NCI-H2171 treated with DMSO at 0.1 percent for 48 hours (cell line): ENCODE results near the gene SHISA2.

Source experiments
- DNase-seq: peaks from one replicate; lab custom pipeline; 2025; lab: John Stamatoyannopoulos, UW

Gene SHISA2

DNA sequence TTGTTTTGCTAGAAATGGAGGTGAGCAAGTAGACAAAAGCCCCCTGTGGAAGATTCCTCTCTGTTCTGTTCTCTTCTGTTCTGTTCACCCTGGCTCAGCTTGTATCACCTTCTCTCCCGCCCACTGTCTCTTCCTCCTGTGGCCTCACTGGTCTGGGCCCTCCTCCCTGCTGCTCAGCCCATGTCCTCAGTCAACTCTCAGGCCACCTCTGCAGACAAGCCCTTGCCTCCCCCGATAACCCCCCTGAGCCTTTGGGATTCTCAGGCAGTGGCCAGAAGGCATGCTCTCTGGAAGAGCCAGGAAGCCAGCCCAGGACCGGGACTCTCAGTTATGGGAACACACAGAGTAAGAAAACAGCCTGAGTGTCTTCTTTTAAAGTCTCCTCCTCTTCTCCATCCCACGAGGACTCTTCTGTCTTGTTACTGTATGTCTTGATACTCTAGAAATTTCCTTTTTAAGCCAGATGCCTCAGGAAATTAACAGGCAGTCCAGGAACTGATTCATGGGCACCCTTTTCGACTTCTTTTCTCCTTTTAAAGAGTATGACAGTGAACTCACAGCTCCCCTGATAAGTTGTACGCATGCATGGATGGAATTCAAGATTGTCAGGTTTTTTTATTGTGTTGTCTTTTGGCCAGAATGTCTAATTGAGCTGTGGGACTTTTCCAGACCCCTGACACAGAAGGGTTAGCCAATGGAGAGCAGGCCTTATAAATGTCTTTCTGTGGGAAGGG, 33.7 kb downstream of the SHISA2 start:
- DNase-seq: no peak

DNA sequence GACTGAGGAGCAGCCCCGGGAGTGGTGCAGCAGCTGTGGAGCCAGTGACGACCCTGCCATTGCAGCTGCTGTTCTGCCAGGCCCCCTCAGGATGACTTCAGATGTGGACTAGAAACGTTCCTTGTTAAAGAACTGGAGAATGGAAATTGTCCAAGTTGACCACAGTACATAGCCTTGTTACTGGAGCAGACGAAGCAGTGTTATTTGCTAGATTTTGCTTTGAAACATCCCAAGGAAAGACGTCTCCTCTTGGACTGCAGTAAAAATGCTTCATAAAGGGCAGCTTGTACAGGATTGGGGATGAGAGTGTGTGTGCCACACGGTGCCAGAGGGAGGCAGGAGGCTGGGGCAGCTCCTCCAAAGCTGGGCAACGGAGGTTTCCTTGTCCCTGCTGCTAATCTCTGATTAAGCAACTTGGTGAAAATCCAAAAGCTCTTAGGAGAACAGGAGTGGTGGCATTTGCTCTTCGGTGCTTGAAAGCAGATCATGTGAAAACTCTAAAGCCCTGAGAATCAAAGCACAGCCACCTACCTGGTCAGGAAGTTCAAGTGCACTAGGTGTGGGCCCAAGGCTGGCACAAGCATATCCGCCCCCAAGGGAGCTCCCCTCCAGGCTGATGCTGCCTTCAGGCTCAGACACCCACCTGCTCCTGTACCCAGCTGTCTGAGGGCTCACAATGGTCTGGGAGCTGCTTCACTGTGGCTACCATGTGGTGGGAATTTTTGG, 34.5 kb downstream of the SHISA2 start:
- no peak for DNase-seq

DNA sequence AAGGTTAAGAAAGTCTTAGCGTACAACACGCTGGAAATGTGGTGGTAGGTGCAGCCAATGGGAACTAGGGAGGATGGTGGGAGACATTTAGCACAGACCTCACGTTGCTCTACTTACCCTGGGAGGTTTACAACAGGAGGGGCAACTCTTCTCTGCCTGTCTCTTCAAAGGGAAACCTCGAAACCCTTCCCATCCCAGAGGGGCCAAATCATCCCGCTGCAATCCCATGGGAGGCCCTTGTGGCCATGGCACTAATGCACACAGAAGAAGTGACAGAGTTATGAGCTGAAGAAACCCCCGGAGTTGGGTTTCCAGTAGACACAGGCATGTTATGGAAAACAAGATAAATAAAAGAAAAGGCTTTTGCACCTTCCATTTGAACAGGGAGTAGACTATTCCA, 35.6 kb downstream of the SHISA2 start:
- no peak for DNase-seq

DNA sequence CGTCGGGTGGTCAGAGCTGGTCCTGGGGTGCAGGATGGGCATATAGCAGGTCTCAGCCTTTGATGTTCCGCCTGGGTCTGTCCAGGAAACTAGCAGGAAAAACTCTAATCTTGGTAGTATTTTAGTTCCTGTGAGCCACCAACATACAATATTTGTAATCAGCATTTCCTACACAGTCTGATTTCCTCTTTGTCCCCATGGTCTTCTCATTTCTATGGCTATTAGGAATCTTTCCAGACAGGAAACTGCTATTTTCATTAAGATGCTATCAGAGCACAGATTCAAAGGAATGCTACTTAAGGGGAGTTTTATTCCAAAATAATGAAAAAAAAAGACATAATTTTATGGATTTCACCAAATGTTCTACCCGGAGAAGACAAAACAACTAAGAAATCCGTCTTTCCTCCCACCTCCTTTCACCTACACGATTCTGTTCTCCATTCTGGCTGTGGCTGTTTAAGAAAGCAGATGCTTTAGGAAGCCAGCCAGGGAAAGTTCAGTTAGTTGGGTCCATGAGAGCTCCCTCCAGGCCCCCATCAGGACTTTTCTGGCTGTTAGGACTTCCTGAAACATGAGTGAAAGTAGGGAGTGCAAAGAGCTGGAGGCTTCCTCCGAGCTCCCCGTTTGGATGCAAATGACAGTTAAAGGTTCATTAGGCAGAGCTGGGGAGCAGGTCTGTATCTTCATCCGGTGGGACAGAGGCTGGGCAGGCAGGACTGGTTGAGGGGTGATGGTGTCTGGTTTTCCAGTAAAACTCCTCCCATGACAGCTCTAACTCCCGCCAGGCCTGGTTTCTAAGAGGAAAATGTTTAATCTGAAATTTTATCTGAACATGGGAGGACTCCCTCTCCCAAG, 36.3 kb downstream of the SHISA2 start:
- DNase-seq: no peak

DNA sequence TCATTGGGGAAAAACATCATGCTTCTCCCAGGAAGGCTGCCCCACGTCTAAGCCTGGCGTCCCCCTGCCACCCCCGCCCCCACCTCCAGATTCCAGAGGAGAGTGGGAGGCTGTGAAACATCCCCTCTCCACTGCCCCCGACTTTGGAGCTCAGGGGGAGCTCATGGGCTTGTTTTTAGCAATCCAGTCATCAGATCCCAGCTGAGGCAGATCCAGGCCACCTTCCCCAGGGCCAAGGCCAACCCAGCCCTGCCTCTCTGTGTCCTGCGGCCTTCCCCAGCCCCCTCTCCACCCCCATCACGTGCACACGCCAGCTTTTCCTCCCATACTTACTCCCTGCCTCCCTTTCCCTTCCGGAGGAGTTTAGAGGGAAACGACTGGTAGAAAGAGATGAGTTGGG, 38.8 kb downstream of the SHISA2 start:
- DNase-seq: no peak

DNA sequence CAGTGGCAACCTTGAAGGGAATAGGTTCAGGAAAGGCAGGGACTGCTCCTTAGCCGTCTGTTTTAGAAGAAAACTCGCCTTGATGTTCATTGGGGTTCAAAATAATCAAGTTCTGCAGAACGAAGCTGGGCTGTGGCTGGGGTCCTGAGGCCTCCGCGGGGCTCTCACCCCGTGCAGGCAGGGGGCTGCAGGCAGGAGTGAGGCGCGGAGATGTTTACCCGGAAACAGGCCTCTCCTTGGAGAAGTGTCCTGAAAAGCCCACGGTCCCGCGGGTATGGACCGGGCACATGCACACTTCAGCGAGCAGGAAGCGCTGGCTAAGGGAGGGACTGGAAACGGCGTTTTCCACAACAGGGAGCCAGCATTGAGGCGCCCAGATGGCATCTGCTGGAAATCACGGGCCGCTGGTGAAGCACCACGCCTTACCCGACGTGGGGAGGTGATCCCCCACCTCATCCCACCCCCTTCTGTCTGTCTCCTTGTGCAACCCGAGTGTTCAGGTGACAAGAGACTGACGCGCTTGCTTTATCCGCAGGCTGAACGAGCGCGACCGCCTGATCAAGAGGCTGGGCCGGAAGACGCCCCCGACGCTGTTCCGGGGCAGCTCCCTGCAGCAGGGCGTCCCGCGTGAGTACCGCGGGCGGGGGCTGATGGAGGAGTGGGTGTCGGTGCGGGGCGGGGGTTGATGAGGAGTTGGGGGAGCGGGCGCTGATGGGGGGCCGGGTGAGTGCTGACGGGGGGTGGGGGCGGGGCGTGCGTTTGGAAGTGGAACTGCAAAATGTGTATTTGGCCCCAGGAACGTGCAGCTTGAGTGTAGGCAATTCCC, 39.6 kb downstream of the SHISA2 start:
- DNase-seq: peak; percentile 8

DNA sequence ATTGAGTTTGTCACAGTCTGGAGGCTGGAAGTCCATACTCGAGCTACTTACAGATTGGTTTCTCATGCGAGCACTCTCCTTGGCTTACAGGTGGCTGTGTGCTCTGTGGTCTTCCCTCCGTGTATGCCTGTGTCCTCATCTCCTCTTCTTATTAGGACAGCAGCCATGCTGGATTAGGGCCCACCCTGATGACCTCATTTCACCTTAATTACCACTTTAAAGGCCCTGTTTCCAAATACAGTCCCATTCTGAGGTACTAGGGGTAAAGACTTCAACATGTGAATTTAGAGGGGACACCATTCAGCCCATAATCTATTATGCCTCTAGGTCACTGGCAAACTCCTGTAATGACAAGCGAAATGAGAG, 40.6 kb downstream of the SHISA2 start:
- DNase-seq: no peak

DNA sequence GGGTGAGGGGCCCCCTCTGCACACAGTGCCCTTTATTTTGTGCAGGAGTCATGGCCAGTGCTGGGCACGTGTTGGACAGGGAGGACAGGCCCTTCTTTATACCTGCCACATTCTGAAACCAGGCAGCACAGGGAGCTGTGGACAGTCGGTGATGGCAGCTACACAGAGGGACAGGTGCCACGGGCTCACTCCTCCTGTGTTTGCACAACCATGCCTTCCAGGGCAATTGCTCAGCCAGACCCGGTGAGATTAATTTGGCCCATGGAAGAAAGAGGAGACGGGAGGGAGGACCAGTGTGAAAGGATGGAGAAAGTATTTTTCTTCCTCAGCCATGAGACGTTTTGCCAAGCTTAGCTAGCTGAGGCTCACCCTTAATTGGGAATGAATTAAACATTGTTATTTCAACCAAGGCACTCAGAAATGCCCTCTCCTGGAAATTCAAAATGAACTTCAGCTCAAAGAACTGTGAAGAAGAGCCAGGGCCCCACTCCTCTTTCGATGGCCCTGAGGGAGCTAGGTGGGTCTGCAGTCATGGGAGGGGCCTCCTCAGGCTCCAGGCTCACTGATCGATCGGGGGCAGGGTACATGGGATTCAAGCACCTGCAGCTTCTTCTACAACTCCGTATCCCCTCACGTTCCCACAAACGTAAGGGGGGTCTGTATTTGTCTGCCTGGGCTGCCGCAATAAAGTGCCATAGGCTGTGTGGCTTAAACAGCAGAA, 41.2 kb downstream of the SHISA2 start:
- no peak for DNase-seq

DNA sequence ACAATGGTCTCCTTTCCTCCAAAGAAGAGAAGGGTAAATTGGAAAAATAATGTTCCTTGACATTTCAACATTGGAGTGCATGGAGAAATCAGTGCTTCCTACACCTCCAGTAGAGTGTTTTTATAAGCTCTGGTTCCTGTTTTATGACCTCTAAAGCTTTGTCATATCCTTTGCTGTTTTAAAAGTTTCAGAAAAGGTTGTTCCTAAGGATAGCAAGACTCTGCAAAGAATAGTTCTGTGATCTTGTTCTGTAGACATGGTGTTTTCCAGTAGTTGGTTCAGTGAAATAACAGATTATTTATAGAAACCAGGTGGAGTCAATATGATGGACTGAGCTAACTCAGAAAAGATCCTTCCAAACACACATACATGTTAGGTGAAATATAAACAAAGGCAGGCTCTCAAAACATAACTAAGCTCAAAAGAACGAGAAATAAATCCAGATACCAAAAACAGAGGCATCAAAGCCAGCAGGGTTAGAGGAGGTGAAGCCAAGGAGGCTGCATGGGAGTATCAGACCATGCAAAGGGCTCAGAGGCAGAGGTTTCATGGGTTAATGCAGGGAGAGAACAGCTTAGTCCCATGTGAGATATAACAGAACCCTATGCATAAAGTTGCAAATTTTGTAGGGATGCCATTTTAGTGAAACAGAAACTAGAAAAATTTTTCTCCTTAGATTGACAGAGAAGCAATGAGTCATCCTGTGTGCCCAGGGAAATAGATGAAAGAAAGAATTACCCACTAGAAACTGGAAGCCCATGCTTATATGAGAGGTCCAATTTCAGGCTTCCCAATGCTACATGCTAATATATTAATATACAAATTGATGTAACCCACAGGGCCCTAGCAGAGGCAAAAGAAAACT, 44.3 kb downstream of the SHISA2 start:
- no peak for DNase-seq
